Hepatocyte (in vitro differentiated cells): Measurements from ENCODE around the gene TTC7B.

Source experiments
- EZH2 ChIP-seq: fragments of 200-600 bp; sonication (generic); IDR thresholded peaks from 2 replicates; pipeline ENCODE4 v1.6.1; 2016; ENCODE audit warnings: antibody characterized with exemption, mild to moderate bottlenecking, borderline replicate concordance
- EZH2phosphoT487 ChIP-seq: fragments of 200-600 bp; sonication (generic); IDR thresholded peaks from one replicate; pipeline ENCODE4 v1.6.1; 2018; ENCODE audit warnings: antibody characterized with exemption, mild to moderate bottlenecking, low read depth, moderate library complexity; ENCODE audit not compliant: unreplicated experiment, severe bottlenecking
- TF ChIP-seq, protein P1 (sequence below): fragments of 200-600 bp; sonication (generic); IDR thresholded peaks from 2 replicates; pipeline ENCODE4 v1.5.1; 2016; ENCODE audit warnings: antibody characterized with exemption, mild to moderate bottlenecking; ENCODE audit not compliant: poor library complexity

DNA sequence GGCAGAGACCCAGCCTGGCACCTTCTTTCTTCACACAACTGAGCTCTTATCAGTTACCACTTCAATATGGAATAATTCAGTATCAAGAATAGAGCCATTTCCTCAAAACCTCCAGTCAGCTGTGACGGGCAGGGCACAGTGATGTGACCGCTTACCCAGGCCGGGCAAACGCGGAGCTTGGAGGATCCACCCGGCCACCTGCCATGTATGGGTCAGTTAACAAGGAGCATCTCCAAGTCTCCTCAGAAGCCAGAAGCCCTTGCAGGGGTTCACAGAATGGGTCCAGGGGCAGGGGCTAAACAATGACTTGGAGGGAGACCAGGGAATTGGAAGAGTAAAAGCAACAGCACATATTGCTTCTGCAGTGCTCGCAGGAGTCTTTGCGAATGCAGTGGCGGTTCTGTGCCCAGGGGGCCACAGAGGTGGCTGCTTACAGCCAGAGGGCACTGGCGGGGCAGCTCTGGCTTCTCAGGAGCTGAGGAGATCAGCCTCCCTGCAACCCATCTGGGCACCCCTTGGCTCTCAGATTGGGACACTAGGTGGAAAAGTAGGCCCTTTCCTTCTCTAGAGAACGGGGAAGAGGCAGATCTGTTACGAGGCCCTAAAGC, 257.1 kb downstream of the TTC7B start:
- TF ChIP-seq EZH2 = no peak
- TF ChIP-seq, protein P1, sequence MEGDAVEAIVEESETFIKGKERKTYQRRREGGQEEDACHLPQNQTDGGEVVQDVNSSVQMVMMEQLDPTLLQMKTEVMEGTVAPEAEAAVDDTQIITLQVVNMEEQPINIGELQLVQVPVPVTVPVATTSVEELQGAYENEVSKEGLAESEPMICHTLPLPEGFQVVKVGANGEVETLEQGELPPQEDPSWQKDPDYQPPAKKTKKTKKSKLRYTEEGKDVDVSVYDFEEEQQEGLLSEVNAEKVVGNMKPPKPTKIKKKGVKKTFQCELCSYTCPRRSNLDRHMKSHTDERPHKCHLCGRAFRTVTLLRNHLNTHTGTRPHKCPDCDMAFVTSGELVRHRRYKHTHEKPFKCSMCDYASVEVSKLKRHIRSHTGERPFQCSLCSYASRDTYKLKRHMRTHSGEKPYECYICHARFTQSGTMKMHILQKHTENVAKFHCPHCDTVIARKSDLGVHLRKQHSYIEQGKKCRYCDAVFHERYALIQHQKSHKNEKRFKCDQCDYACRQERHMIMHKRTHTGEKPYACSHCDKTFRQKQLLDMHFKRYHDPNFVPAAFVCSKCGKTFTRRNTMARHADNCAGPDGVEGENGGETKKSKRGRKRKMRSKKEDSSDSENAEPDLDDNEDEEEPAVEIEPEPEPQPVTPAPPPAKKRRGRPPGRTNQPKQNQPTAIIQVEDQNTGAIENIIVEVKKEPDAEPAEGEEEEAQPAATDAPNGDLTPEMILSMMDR = no peak
- no peak for TF ChIP-seq EZH2phosphoT487
